Caco-2 (cell line): ENCODE results near the gene MBD6. TPM values are rescaled to one million over a fixed set of nuclear protein-coding genes. Genes with fewer than 3 reads are reported as not detected.

ENCODE experiments used
- BruUV-seq: library from RNA; stranded (reverse); fragments of 400-500 nt; replicated peaks from 2 replicates; lab custom pipeline; 2021; lab: Mats Ljungman, UMichigan
- CTCF ChIA-PET: fragments of 300-600 bp; sonication (Branson Sonifier 250); formaldehyde crosslinking; loops from one replicate; lab custom pipeline; 2022; ENCODE audit warnings: antibody characterized with exemption; lab: Charles Lee
- POLR2A ChIA-PET: fragments of 300-600 bp; sonication (Branson Sonifier 250); formaldehyde crosslinking; loops from one replicate; lab custom pipeline; 2022; ENCODE audit warnings: antibody characterized with exemption; lab: Charles Lee
- DNase-seq, 2 experiments: peaks; one replicate each; pipeline versions ENCODE4 v3.0.0 to v3.0.0-alpha.2; 2020 to 2022
- H3K27me3 ChIP-seq: replicated peaks from 2 replicates; pipeline ENCODE4 v1.6.0; 2011; ENCODE audit warnings: low read length; ENCODE audit not compliant: control insufficient read depth, insufficient read depth
- H3K36me3 ChIP-seq: 2 replicates; pipeline ENCODE4 v1.5.1; 2011; ENCODE audit warnings: low read length; ENCODE audit not compliant: control insufficient read depth, insufficient read depth
- H3K4me1 ChIP-seq: fragments of 250-450 bp; sonication (Bioruptor Pico); 2 replicates; pipeline ENCODE4 v1.5.1; 2020; ENCODE audit warnings: mild to moderate bottlenecking
- H3K4me3 ChIP-seq: 2 replicates; pipeline ENCODE4 v1.5.1; 2011; ENCODE audit warnings: low read depth, mild to moderate bottlenecking, control low read depth, low read length
- H3K9me3 ChIP-seq: fragments of 250-450 bp; sonication (Bioruptor Pico); 2 replicates; pipeline ENCODE4 v1.5.1; 2020; ENCODE audit warnings: mild to moderate bottlenecking, moderate library complexity
- H3K27ac Mint-ChIP-seq: one replicate; pipeline ENCODE4 v1.8.0; 2022; ENCODE audit warnings: mixed read lengths; ENCODE audit not compliant: unreplicated experiment
- H3K27me3 Mint-ChIP-seq: one replicate; pipeline ENCODE4 v1.8.0; 2022; ENCODE audit warnings: mixed read lengths; ENCODE audit not compliant: insufficient read depth, unreplicated experiment
- H3K36me3 Mint-ChIP-seq: one replicate; pipeline ENCODE4 v1.8.0; 2022; ENCODE audit warnings: mild to moderate bottlenecking, mixed read lengths; ENCODE audit not compliant: insufficient read depth, unreplicated experiment
- H3K4me1 Mint-ChIP-seq: one replicate; pipeline ENCODE4 v1.8.0; 2022; ENCODE audit warnings: low read depth, mixed read lengths; ENCODE audit not compliant: unreplicated experiment
- H3K4me3 Mint-ChIP-seq: one replicate; pipeline ENCODE4 v1.8.0; 2022; ENCODE audit warnings: mild to moderate bottlenecking, moderate library complexity, mixed read lengths; ENCODE audit not compliant: unreplicated experiment
- H3K9me3 Mint-ChIP-seq: one replicate; pipeline ENCODE4 v1.8.0; 2022; ENCODE audit warnings: mixed read lengths; ENCODE audit not compliant: unreplicated experiment
- intact Hi-C: fragments of 100-400 bp; cut with micrococcal nuclease; formaldehyde crosslinking; loops from one replicate; pipeline ENCODE4 v1.10.0; 2022; ENCODE audit not compliant: unreplicated experiment
- microRNA-seq: library from miRNA; unstranded; fragments of <30 nt; microRNA quantifications from one replicate; pipeline ENCODE4 v1.2.0, GENCODE V29; 2022
- total RNA-seq: library from RNA; stranded (reverse); gene quantifications from 2 replicates; pipeline ENCODE4 v1.2.3, GENCODE V29; 2022
- TF ChIP-seq, protein P1 (sequence below), 2 experiments: fragments of 200-600 bp in 1 of 2; IDR thresholded peaks; 1 replicate in 1 of 2; 2 replicates in 1 of 2; pipeline versions ENCODE4 v1.5.1 to v1.8.0; 2011 to 2022; ENCODE audit warnings: antibody characterized with exemption in 1 of 2, control low read depth in 1 of 2, inconsistent platforms in 1 of 2, low read depth in 1 of 2, low read length in 1 of 2, mild to moderate bottlenecking in 1 of 2, moderate library complexity in 1 of 2; ENCODE audit not compliant: insufficient read depth in 1 of 2, severe bottlenecking in 1 of 2, unreplicated experiment in 1 of 2

Gene MBD6
- total RNA-seq, 1 experiment from 2014 or later, result 82.2 TPM

DNA sequence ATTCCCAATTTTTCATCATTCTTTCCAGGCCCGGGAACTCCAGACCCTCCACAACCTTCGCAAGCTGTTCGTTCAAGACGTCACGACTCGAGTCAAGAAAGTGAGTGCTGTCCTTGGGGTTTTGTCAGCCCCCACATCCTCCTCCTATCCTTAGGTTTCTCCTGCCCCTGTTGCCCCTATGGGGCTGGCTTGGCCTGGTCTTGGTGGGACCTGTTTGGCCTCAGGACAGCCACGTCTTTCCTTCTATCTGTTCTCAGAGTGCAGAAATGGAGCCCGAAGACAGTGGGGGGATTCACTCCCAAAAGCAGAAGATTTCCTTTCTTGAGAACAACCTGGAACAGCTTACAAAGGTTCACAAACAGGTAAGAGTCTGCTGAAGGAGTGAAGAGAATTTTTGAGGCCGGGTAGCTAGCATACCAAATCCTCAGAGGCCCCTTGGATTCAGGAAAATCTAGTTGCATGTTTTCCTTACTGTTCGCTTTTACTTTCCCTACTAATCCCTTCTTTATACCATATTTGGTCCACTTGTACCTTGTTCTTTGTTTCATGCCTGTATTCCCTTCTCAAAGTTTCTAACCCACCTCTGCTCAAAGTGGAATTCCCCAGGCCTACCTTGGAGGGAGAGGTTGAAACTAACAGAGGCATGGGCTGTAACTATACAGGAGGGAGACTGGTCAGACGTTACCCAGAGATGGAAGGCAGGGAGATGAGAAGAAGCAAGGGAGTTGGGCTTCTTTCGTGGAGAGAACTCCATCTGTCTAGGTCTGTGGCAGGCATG, 55.5 kb downstream of the MBD6 start:
- DNase-seq, result peak in 1 of 2 experiments; percentile 9
- Mint-ChIP-seq H3K9me3 (no peaks in the 10 kb centered on the region), H3K27me3 (no peaks in the 10 kb centered on the region), H3K4me3 (no peak overlapping the region), H3K4me1 (peaks cover 11% of the 10 kb centered on the region), H3K27ac (no peak overlapping the region), H3K36me3 (no peaks in the 10 kb centered on the region)
- Histone ChIP-seq H3K36me3 (no peaks in the 10 kb centered on the region), H3K27me3 (no peaks in the 10 kb centered on the region), H3K4me3 (no peak overlapping the region), H3K4me1 (peaks cover 17% of the 10 kb centered on the region), H3K9me3 (no peaks in the 10 kb centered on the region)
- BruUV-seq, result no TSS peak
- intact Hi-C loops, result no loop called here
- ChIA-PET POLR2A (no interaction called here), CTCF (no interaction called here)
- TF ChIP-seq, protein P1, sequence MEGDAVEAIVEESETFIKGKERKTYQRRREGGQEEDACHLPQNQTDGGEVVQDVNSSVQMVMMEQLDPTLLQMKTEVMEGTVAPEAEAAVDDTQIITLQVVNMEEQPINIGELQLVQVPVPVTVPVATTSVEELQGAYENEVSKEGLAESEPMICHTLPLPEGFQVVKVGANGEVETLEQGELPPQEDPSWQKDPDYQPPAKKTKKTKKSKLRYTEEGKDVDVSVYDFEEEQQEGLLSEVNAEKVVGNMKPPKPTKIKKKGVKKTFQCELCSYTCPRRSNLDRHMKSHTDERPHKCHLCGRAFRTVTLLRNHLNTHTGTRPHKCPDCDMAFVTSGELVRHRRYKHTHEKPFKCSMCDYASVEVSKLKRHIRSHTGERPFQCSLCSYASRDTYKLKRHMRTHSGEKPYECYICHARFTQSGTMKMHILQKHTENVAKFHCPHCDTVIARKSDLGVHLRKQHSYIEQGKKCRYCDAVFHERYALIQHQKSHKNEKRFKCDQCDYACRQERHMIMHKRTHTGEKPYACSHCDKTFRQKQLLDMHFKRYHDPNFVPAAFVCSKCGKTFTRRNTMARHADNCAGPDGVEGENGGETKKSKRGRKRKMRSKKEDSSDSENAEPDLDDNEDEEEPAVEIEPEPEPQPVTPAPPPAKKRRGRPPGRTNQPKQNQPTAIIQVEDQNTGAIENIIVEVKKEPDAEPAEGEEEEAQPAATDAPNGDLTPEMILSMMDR (IDR thresholded peaks at IDR 0.05; ENCODE audit: insufficient read depth in 1 of 2, low read depth in 1 of 2, low read length in 1 of 2, severe bottlenecking in 1 of 2, unreplicated experiment in 1 of 2), result no peak

- Mint-ChIP-seq H3K4me3 (no peak overlapping the region), H3K36me3 (no peaks in the 10 kb centered on the region), H3K9me3 (no peaks in the 10 kb centered on the region), H3K4me1 (peaks cover 16% of the 10 kb centered on the region), H3K27me3 (no peaks in the 10 kb centered on the region), H3K27ac (no peak overlapping the region)
- ChIA-PET CTCF (no interaction called here), POLR2A (no interaction called here)
- no TSS peak for BruUV-seq
- Histone ChIP-seq H3K36me3 (no peaks in the 10 kb centered on the region), H3K27me3 (no peaks in the 10 kb centered on the region), H3K4me3 (no peak overlapping the region), H3K4me1 (peaks cover 17% of the 10 kb centered on the region), H3K9me3 (no peaks in the 10 kb centered on the region)
- TF ChIP-seq, protein P1 (IDR thresholded peaks at IDR 0.05; ENCODE audit: insufficient read depth in 1 of 2, low read depth in 1 of 2, low read length in 1 of 2, severe bottlenecking in 1 of 2, unreplicated experiment in 1 of 2), result no peak
- intact Hi-C loops, result no loop called here
- peak in 1 of 2 experiments; percentile 10 for DNase-seq
Measured at GRCh38 chr12:57579011-57579410, 56.4 kb downstream of the MBD6 start.

Small RNA genes lying within 50 kb of the gene (microRNA-seq; reads per million reads assigned to microRNA genes)
- gene MIR616 (1.3 reads per million), gene MIR6758 (0.56 reads per million)

Other genes with a start within 250 kb of the MBD6 start
- 33.7 and 36.2 TPM in 2 replicates for gene R3HDM2, start 91.8 kb upstream of the MBD6 start, total RNA-seq
- not detected in 2 replicates for gene INHBC, start 88.0 kb upstream of the MBD6 start, total RNA-seq
- 9.1 and 13.9 TPM in 2 replicates for gene INHBE, start 67.5 kb upstream of the MBD6 start, total RNA-seq
- 0.48 and 0.53 TPM in 2 replicates for gene GLI1, start 63.0 kb upstream of the MBD6 start, total RNA-seq
- gene ARHGAP9, start 43.0 kb upstream of the MBD6 start, total RNA-seq, result 0.75 and 1.8 TPM in 2 replicates
- 515 and 583 TPM in 2 replicates for gene MARS1, start 34.8 kb upstream of the MBD6 start, total RNA-seq
- gene DDIT3, start 2.3 kb upstream of the MBD6 start, total RNA-seq, result 62.7 and 79.2 TPM in 2 replicates
- 89.4 and 94.4 TPM in 2 replicates for gene DCTN2, start 24.4 kb downstream of the MBD6 start, total RNA-seq
- 0.05 TPM in 1 of 2 replicates, not detected in the other for gene KIF5A, start 27.2 kb downstream of the MBD6 start, total RNA-seq
- 42.0 and 48.0 TPM in 2 replicates for gene PIP4K2C, start 68.4 kb downstream of the MBD6 start, total RNA-seq
- gene DTX3, start 82.0 kb downstream of the MBD6 start, total RNA-seq, result 17.4 and 20.4 TPM in 2 replicates
- 5.2 and 5.5 TPM in 2 replicates for gene ARHGEF25, start 88.6 kb downstream of the MBD6 start, total RNA-seq
- 4.2 and 5.7 TPM in 2 replicates for gene B4GALNT1, start 110.4 kb downstream of the MBD6 start, total RNA-seq
- 169 and 182 TPM in 2 replicates for gene OS9, start 171.3 kb downstream of the MBD6 start, total RNA-seq
- gene AGAP2, start 215.9 kb downstream of the MBD6 start, total RNA-seq, result 0.09 TPM in 1 of 2 replicates, not detected in the other
- gene TSPAN31, start 222.2 kb downstream of the MBD6 start, total RNA-seq, result 20.6 and 23.3 TPM in 2 replicates
- gene CDK4, start 229.5 kb downstream of the MBD6 start, total RNA-seq, result 205 and 210 TPM in 2 replicates
- gene MARCHF9, start 232.3 kb downstream of the MBD6 start, total RNA-seq, result 11.0 and 12.0 TPM in 2 replicates
- 6.9 and 7.1 TPM in 2 replicates for gene CYP27B1, start 244.3 kb downstream of the MBD6 start, total RNA-seq
- gene METTL1, start 249.3 kb downstream of the MBD6 start, total RNA-seq, result 34.1 and 37.8 TPM in 2 replicates
- gene EEF1AKMT3, start 249.8 kb downstream of the MBD6 start, total RNA-seq, result 5.0 and 6.7 TPM in 2 replicates